ENCODE measurements around the gene ZNF93. TPM values are rescaled to one million over a fixed set of nuclear protein-coding genes. Genes with fewer than 3 reads are reported as not detected.
"Not testable (repeated sequence)": the region's sequence is repeated elsewhere in the genome, so short reads cannot be mapped to it uniquely, and the experiment has no call there.

Gene ZNF93
- total RNA-seq, 1 donor from 2014 or later = 3.7 TPM

- TF ChIP-seq CTCF (IDR thresholded peaks at IDR 0.05) = no peak
- intact Hi-C loops (cut with DNase I) = no loop called here
- Histone ChIP-seq H3K4me1 (peaks cover 27% of the 10 kb centered on the region), H3K4me3 (peak overlapping the region; percentile 73), H3K36me3 (no peaks in the 10 kb centered on the region), H3K27ac (peak overlapping the region; percentile 92), H3K9me3 (peaks cover 15% of the 10 kb centered on the region), H3K27me3 (ENCODE audit: low read depth) (no peaks in the 10 kb centered on the region)
- ATAC-seq (peak in 1 of 2 donors; percentile 11), DNase-seq (no peak)
Observed at GRCh38 chr19:19866611-19867248, 34.0 kb upstream of the ZNF93 start.

- H3K9me3 ChIP-seq = peaks cover 15% of the 10 kb centered on the region
- not testable (repeated sequence) for H3K27ac ChIP-seq
Observed at GRCh38 chr19:19870086-19870485, 30.7 kb upstream of the ZNF93 start.

DNA sequence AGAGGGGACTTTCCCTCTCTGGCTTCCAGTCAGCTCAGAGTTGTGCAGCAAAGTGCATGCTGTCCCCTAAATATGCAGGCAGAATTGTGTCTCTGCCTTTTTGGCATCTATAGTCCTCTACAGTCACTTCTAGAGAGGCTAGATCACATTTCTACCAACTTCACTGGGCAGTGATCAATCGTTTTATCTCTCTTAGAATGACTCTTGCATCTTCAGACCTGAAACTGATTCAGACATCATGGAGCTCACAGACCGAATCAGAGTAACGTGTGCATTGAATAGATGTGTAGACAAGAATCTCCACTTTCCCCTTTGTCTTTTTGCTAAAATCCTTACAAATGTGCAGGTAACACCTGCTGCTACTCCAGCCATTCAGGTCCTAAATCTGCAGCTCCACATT, 28.8 kb upstream of the ZNF93 start:
- ATAC-seq = no peak
- Histone ChIP-seq H3K27ac (no peak overlapping the region), H3K27me3 (ENCODE audit: low read depth) (no peaks in the 10 kb centered on the region), H3K9me3 (peaks cover 24% of the 10 kb centered on the region), H3K4me1 (peaks cover 26% of the 10 kb centered on the region), H3K4me3 (no peak overlapping the region), H3K36me3 (peaks cover 4% of the 10 kb centered on the region)
- no peak for DNase-seq
- intact Hi-C loops (cut with DNase I) = no loop called here
- TF ChIP-seq CTCF (IDR thresholded peaks at IDR 0.05) = no peak

More at GRCh38 chr19:19870086-19870485, 30.7 kb upstream of the ZNF93 start:
- ATAC-seq; H3K36me3 ChIP-seq; H3K4me3 ChIP-seq; DNase-seq; intact Hi-C loops (cut with DNase I); H3K27me3 ChIP-seq (ENCODE audit: low read depth): not testable (repeated sequence)
- peaks cover 27% of the 10 kb centered on the region for H3K4me1 ChIP-seq

- ATAC-seq (no peak), DNase-seq (no peak)
- peaks cover 4% of the 10 kb centered on the region for H3K36me3 ChIP-seq
- no peak for TF ChIP-seq CTCF (IDR thresholded peaks at IDR 0.05)
- H3K9me3 ChIP-seq = peaks cover 38% of the 10 kb centered on the region
- H3K27ac ChIP-seq = no peak overlapping the region
- H3K4me1 ChIP-seq = peaks cover 12% of the 10 kb centered on the region
- no peak overlapping the region for H3K4me3 ChIP-seq
- H3K27me3 ChIP-seq (ENCODE audit: low read depth) = no peaks in the 10 kb centered on the region
- intact Hi-C loops (cut with DNase I) = no loop called here
Observed at GRCh38 chr19:19873381-19873780, 27.4 kb upstream of the ZNF93 start.

DNA sequence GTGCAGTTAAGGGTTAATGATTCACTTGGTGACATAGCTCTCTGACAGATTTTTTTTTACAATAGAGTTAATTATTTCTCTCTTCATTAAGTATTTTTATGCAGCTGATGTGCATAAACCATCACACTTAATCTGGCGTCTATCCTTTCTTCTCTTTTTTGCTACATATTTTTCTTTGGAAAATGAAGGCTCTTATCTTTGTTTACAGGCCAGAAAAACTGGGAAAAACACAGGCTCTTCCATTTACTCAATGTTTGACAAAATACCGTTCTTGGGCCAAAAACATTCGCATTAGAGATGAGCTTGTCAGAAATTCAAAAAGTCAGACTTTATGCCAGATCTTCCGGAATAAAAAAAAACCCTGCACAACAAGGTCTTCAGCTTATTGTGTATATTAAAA, 23.0 kb upstream of the ZNF93 start:
- no peak for TF ChIP-seq CTCF (IDR thresholded peaks at IDR 0.05)
- ATAC-seq = no peak
- no peaks in the 10 kb centered on the region for H3K4me1 ChIP-seq
- no peaks in the 10 kb centered on the region for H3K27me3 ChIP-seq (ENCODE audit: low read depth)
- intact Hi-C loops (cut with DNase I) = no loop called here
- peaks cover 25% of the 10 kb centered on the region for H3K36me3 ChIP-seq
- peaks cover 43% of the 10 kb centered on the region for H3K9me3 ChIP-seq
- no peak for DNase-seq
- H3K4me3 ChIP-seq = no peak overlapping the region
- H3K27ac ChIP-seq = no peak overlapping the region

DNA sequence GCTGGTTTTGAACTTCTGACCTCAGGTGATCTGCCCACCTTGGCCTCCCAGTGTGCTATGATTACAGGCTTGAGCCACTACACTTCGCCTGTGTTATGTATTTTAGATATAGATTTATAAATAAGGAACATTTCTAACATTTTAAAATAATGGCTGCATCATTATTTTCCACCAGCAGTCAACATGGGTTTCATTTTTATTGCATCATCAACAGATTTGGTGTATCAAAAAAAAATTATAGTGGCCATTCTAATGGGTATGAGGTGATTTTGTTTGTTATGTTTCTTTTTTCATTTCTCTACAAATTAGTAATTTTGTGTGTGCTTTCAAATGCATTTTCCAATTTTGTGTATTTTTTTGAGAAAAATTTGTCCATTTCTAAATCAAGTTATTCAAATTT, 16.2 kb upstream of the ZNF93 start:
- no peak for DNase-seq
- H3K4me1 ChIP-seq = no peaks in the 10 kb centered on the region
- no peak overlapping the region for H3K27ac ChIP-seq
- H3K27me3 ChIP-seq (ENCODE audit: low read depth) = no peaks in the 10 kb centered on the region
- ATAC-seq = no peak
- peaks cover 67% of the 10 kb centered on the region for H3K9me3 ChIP-seq
- TF ChIP-seq CTCF (IDR thresholded peaks at IDR 0.05) = no peak
- intact Hi-C loops (cut with DNase I) = no loop called here
- no peak overlapping the region for H3K4me3 ChIP-seq
- peaks cover 21% of the 10 kb centered on the region for H3K36me3 ChIP-seq

- Histone ChIP-seq H3K36me3 (peaks cover 11% of the 10 kb centered on the region), H3K9me3 (peaks cover 94% of the 10 kb centered on the region)
- H3K4me3 ChIP-seq; H3K27me3 ChIP-seq (ENCODE audit: low read depth); ATAC-seq; H3K4me1 ChIP-seq; intact Hi-C loops (cut with DNase I); DNase-seq; H3K27ac ChIP-seq: not testable (repeated sequence)
Observed at GRCh38 chr19:19892055-19892941, 8.4 kb upstream of the ZNF93 start.

All from lower lobe of right lung (tissue), 2 donors.